Naive thymus-derived CD8-positive, alpha-beta T cell (primary cell): Measurements from ENCODE around the gene FAF2. TPM values are rescaled to one million over a fixed set of nuclear protein-coding genes. Genes with fewer than 3 reads are reported as not detected.

Experiments
- ATAC-seq, 2 donors: fragments of 150-1000 bp; cut with Tn5 transposase in 1 of 2; sonication (Bioruptor Pico), chemical (Tn5 transposase) in 1 of 2; 1 replicate in 1 of 2; 2 replicates in 1 of 2; pipeline ENCODE4 v1.10.0; 2021; ENCODE audit warnings: mild to moderate bottlenecking in 2 of 2, moderate library complexity in 2 of 2
- POLR2A ChIA-PET: fragments of 350-600 bp; sonication (Branson Sonifier 250); formaldehyde crosslinking; loops from one replicate; lab custom pipeline; 2021; ENCODE audit warnings: antibody characterized with exemption; lab: Charles Lee
- DNase-seq, 10 donors: peaks; one replicate each; pipeline versions ENCODE4 v3.0.0 to v3.0.0-alpha.2; 2020 to 2022
- H3K27ac Mint-ChIP-seq, 10 donors: one replicate each; pipeline ENCODE4 v1.8.0; 2020 to 2022; ENCODE audit warnings: mild to moderate bottlenecking in 10 of 10, mixed read lengths in 10 of 10, moderate library complexity in 4 of 10, inconsistent platforms in 1 of 10
- H3K27me3 Mint-ChIP-seq, 5 donors: one replicate each; pipeline ENCODE4 v1.8.0; 2021 to 2022; ENCODE audit warnings: mixed read lengths in 5 of 5
- H3K36me3 Mint-ChIP-seq, 3 donors: one replicate each; pipeline ENCODE4 v1.8.0; 2020 to 2022; ENCODE audit warnings: mixed read lengths in 3 of 3, mild to moderate bottlenecking in 2 of 3, inconsistent platforms in 1 of 3
- H3K4me1 Mint-ChIP-seq, 4 donors: one replicate each; pipeline ENCODE4 v1.8.0; 2021 to 2022; ENCODE audit warnings: mixed read lengths in 4 of 4
- H3K4me3 Mint-ChIP-seq, 10 donors: one replicate each; pipeline ENCODE4 v1.8.0; 2020 to 2022; ENCODE audit warnings: mild to moderate bottlenecking in 10 of 10, mixed read lengths in 10 of 10, moderate library complexity in 6 of 10, inconsistent platforms in 1 of 10
- H3K9me3 Mint-ChIP-seq, 9 donors: one replicate each; pipeline ENCODE4 v1.8.0; 2020 to 2022; ENCODE audit warnings: mixed read lengths in 9 of 9, mild to moderate bottlenecking in 3 of 9, inconsistent platforms in 1 of 9, moderate library complexity in 1 of 9
- polyA plus RNA-seq, 3 donors: library from polyadenylated mRNA; unstranded; fragments of 300-500 nt; fragmentation: Illumina TruSeq; gene quantifications; one replicate each; pipeline ENCODE4 v1.2.3, GENCODE V29; 2021
- total RNA-seq, 8 experiments: library from RNA in 2 of 8; stranded (reverse) in 2 of 8; gene quantifications; one replicate each; pipeline ENCODE4 v1.2.3 and lab custom pipeline; 2021 to 2026

The FAF2 gene
- total and polyA plus RNA-seq, 5 experiments from 2014 or later, result 9.5 to 37.8 (median 12.0) TPM

GRCh38 chr5:176535101-176535663 lies 87.0 kb downstream of the FAF2 start:
- ATAC-seq (no peak), DNase-seq (peak in 3 of 10 donors; percentile 38 to 55 (median 41))
- Mint-ChIP-seq H3K36me3 (peaks cover 7 to 26% (median 10%) of the 10 kb centered on the region in 3 donors), H3K27ac (peak overlapping the region; percentile 97 to 100 (median 100)), H3K27me3 (no peaks in the 10 kb centered on the region), H3K4me1 (peaks cover 37 to 71% (median 60%) of the 10 kb centered on the region in 4 donors), H3K4me3 (peak overlapping the region; percentile 94 to 100 (median 98)), H3K9me3 (no peaks in the 10 kb centered on the region)
- POLR2A ChIA-PET, result interaction anchor here (0.6 to 19.8 kb wide), 19 partner anchors 2 to 419 kb away, joined by 3 to 531 read pairs (median 6); partner anchors contain the start of genes CDHR2, CLTB, FAF2 and GPRIN1

GRCh38 chr5:176535664-176536131 lies 87.5 kb downstream of the FAF2 start:
- ATAC-seq (no peak), DNase-seq (no peak)
- POLR2A ChIA-PET, result interaction anchor here (0.6 to 19.8 kb wide), 19 partner anchors 2 to 913 kb away, joined by 3 to 531 read pairs (median 9); partner anchors contain the start of genes CDHR2, CLTB, FAF2 and GPRIN1
- Mint-ChIP-seq H3K4me3 (peak overlapping the region; percentile 94 to 100 (median 98)), H3K9me3 (no peaks in the 10 kb centered on the region), H3K27me3 (no peaks in the 10 kb centered on the region), H3K27ac (peak overlapping the region; percentile 97 to 100 (median 100)), H3K4me1 (peaks cover 41 to 75% (median 65%) of the 10 kb centered on the region in 4 donors), H3K36me3 (peaks cover 7 to 24% (median 10%) of the 10 kb centered on the region in 3 donors)

- no peaks in the 10 kb centered on the region for H3K9me3 Mint-ChIP-seq
- peak; percentile 70 to 92 (median 84) for DNase-seq
These were observed 88.1 kb downstream of the FAF2 start for GRCh38 chr5:176536132-176536901.

DNA sequence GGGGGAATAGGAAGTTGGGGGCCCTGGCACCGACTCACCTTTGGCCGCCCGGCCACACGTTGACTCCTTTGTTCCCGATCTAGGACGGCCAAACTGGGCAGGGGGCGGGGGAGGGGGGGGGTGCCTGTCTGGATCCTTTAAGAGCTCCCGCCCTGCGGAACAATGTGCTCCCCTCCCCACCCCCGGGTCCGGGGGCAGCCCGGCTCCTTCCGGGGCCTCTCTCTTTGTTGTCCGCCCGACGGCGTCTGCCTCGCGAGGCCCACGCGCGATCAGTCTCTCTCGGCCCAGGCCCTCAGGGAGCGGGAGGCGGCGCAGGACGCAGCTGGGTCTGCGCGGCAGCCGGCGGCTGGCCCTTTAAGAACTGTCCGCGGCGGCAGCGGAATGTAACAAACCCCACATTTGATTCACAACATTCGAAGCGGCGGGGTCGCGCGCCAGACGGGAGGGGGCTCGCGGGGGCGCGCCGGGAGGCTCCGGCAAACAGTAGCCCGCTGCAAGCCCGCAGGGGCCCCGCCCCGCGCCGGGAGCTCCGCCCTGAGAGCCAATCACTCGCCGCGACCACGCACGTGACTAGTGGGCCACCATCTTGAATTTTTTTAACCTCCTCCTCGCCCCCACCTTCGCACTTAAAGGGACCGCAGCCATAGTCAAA lies 88.8 kb downstream of the FAF2 start, which contains the start of gene RNF44:
RNF44 (minus strand) TSS at position 501 of the 652 bp plus-strand sequence. CDS start 4,930 bp downstream, outside the sequence.
- DNase-seq, result peak in 9 of 10 donors; percentile 97 to 100 (median 99)
- Mint-ChIP-seq H3K27me3 (no peaks in the 10 kb centered on the region), H3K9me3 (no peaks in the 10 kb centered on the region), H3K4me3 (peak within 1 kb of the TSS; percentile 94 to 100 (median 98)), H3K36me3 (peaks cover 7 to 14% (median 8%) of the 10 kb centered on the region in 3 donors), H3K27ac (peak within 1 kb of the TSS; percentile 97 to 100 (median 100)), H3K4me1 (peaks cover 49 to 76% (median 68%) of the 10 kb centered on the region in 4 donors)
- POLR2A ChIA-PET, result interaction anchor here (0.6 to 18.0 kb wide), 25 partner anchors 10 to 1057 kb away, joined by 3 to 531 read pairs (median 6); partner anchors contain the start of genes CDHR2, CLTB, EIF4E1B and FAF2
- peak; percentile 57 to 69 for ATAC-seq

More at GRCh38 chr5:176536132-176536901, 88.1 kb downstream of the FAF2 start:
- Mint-ChIP-seq H3K4me3 (peak overlapping the region; percentile 94 to 100 (median 98)), H3K4me1 (peaks cover 43 to 75% (median 67%) of the 10 kb centered on the region in 4 donors), H3K27me3 (no peaks in the 10 kb centered on the region), H3K27ac (peak overlapping the region; percentile 97 to 100 (median 100)), H3K36me3 (peaks cover 7 to 18% (median 8%) of the 10 kb centered on the region in 3 donors)
- ATAC-seq, result peak; percentile 16 to 31
- POLR2A ChIA-PET, result interaction anchor here (0.6 to 19.8 kb wide), 26 partner anchors 1 to 912 kb away, joined by 3 to 531 read pairs (median 5); partner anchors contain the start of genes CDHR2, CLTB, FAF2 and GPRIN1

DNA sequence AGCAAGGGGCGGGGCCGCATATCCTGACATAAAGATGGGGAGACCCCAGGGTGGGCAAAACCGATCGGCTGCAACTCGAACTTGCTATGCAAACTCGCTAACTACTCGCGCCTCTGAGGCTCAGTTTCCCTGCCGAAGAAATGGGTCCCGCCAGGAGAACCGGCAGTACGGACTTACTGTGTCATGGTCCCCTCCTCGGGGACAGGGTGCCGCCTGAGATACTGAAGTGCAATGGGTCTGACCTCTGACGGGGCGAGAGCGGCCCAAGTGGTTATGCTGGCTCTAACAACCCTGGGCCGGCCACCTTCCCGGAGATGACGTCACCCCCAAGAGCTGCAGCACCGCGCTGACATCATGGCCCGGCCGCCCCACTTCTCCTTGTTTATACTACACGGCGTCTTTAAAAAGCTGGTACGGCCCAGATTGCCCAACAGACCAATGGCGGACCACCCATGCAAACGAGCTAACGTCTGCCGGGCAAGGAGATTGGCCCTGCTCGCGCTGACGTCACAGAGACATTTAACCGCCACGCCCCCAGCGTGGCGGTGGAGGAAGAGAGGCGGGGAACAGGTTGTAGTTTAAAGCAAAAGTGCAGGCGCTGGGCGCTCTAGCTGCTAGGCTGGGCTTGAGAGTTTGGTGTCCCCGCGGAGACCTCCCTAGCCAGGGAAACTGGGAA lies 89.5 kb downstream of the FAF2 start:
- H3K4me1 Mint-ChIP-seq, result peaks cover 54 to 79% (median 72%) of the 10 kb centered on the region in 4 donors
- ATAC-seq (peak; percentile 70 to 77), DNase-seq (peak; percentile 88 to 100 (median 98))
- H3K9me3 Mint-ChIP-seq, result no peaks in the 10 kb centered on the region
- POLR2A ChIA-PET, result interaction anchor here (0.5 to 18.0 kb wide), 24 partner anchors 11 to 1058 kb away, joined by 3 to 531 read pairs (median 6); partner anchors contain the start of genes CDHR2, CLTB, EIF4E1B and FAF2
- H3K4me3 Mint-ChIP-seq, result peak overlapping the region; percentile 94 to 100 (median 98)
- peak overlapping the region; percentile 97 to 100 (median 100) for H3K27ac Mint-ChIP-seq
- H3K27me3 Mint-ChIP-seq, result no peaks in the 10 kb centered on the region
- peaks cover 7 to 14% (median 8%) of the 10 kb centered on the region in 3 donors for H3K36me3 Mint-ChIP-seq

DNA sequence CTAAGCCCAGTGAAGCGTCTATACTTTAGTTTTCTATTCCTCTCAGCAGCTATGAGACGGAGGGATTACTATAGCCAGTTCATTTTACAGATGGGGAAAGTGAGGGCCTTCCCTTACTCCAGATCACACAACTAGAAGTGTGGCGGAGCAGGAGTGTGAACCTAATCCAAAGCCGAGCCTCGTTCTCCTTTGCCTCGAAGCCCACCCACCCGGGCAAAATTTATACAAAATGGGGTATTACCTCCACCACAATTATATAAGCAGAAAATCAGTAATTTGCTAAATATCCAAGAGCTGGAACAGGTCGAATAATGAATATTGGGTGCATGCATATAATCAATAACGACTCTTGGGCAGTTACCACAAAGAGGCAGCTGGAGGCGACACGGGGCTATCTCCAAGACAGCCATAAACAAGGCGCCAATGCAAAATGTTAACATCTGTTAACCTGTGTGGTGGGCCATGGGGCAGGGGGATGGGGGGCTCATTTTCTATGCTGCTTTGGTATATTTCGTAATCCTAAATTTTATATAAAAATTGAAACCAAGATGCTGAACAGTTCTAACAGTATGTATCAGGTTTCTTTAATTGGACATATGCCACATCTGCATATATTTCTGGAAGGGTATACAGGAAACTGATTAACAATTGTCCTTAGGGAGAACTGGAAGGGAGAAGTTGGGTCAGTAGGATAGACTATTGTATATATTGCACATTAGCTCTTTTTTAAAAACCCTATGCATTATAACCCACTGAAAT lies 90.2 kb downstream of the FAF2 start:
- ATAC-seq, result no peak
- no peak for DNase-seq
- no peaks in the 10 kb centered on the region for H3K9me3 Mint-ChIP-seq
- H3K4me3 Mint-ChIP-seq, result peak overlapping the region; percentile 94 to 100 (median 98)
- H3K36me3 Mint-ChIP-seq, result peaks cover 7 to 11% (median 8%) of the 10 kb centered on the region in 3 donors
- POLR2A ChIA-PET, result interaction anchor here (0.5 to 18.0 kb wide), 17 partner anchors 12 to 833 kb away, joined by 3 to 531 read pairs (median 6); partner anchors contain the start of genes CDHR2, CLTB, EIF4E1B and FAF2
- peak overlapping the region; percentile 97 to 100 (median 100) for H3K27ac Mint-ChIP-seq
- peaks cover 51 to 72% (median 66%) of the 10 kb centered on the region in 4 donors for H3K4me1 Mint-ChIP-seq
- no peaks in the 10 kb centered on the region for H3K27me3 Mint-ChIP-seq

- POLR2A ChIA-PET, result interaction anchor here (1.0 to 18.0 kb wide), 6 partner anchors 12 to 151 kb away, joined by 3 to 531 read pairs (median 74); partner anchors contain the start of genes CDHR2, CLTB, FAF2 and HIGD2A
- DNase-seq, result no peak
- peaks cover 6 to 8% (median 7%) of the 10 kb centered on the region in 3 donors for H3K36me3 Mint-ChIP-seq
- peak overlapping the region; percentile 97 to 100 (median 100) for H3K27ac Mint-ChIP-seq
- no peak for ATAC-seq
- H3K9me3 Mint-ChIP-seq, result no peaks in the 10 kb centered on the region
- peak overlapping the region in 6 of 10 donors; percentile 31 to 91 (median 51) for H3K4me3 Mint-ChIP-seq
- peaks cover 46 to 69% (median 60%) of the 10 kb centered on the region in 4 donors for H3K4me1 Mint-ChIP-seq
- H3K27me3 Mint-ChIP-seq, result no peaks in the 10 kb centered on the region
These were observed 90.8 kb downstream of the FAF2 start for GRCh38 chr5:176538989-176539384.

GRCh38 chr5:176540476-176540899 lies 92.3 kb downstream of the FAF2 start:
- no peaks in the 10 kb centered on the region for H3K9me3 Mint-ChIP-seq
- DNase-seq, result no peak
- peaks cover 0 to 7% (median 3%) of the 10 kb centered on the region in 3 donors for H3K36me3 Mint-ChIP-seq
- H3K4me1 Mint-ChIP-seq, result peaks cover 43 to 68% (median 60%) of the 10 kb centered on the region in 4 donors
- H3K27me3 Mint-ChIP-seq, result no peaks in the 10 kb centered on the region
- H3K27ac Mint-ChIP-seq, result peak overlapping the region; percentile 95 to 100 (median 98)
- peak overlapping the region; percentile 86 to 94 (median 91) for H3K4me3 Mint-ChIP-seq
- POLR2A ChIA-PET, result interaction anchor here (6.1 to 18.0 kb wide), 4 partner anchors 12 to 125 kb away, joined by 60 to 531 read pairs (median 217); partner anchors contain the start of genes CDHR2, CLTB and FAF2
- ATAC-seq, result no peak

DNA sequence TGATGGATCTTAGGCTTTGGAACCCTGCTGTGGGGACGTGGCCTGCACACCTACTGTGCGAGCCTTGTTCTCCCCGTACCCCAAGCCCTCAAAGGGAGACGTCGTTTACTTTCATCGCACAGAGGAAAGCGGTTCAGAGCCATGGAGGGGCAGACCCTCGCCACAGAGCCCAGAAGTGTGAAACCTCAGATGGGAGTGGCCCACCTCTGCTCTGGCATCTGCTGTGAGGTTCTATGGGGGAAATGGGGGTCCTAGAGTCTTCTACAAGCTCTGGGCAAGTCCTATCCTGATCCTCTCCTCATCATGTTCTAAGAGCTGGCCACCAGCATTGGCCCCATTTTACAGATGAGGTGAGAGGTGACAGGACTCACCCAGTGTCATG lies 92.8 kb downstream of the FAF2 start:
- DNase-seq, result peak in 5 of 10 donors; percentile 41 to 77 (median 57)
- Mint-ChIP-seq H3K9me3 (no peaks in the 10 kb centered on the region), H3K4me3 (peak overlapping the region; percentile 86 to 94 (median 91)), H3K36me3 (peaks cover 0 to 2% (median 0%) of the 10 kb centered on the region in 3 donors), H3K27ac (peak overlapping the region; percentile 95 to 100 (median 98)), H3K4me1 (peaks cover 44 to 71% (median 65%) of the 10 kb centered on the region in 4 donors), H3K27me3 (no peaks in the 10 kb centered on the region)
- ATAC-seq, result no peak
- POLR2A ChIA-PET, result interaction anchor here (3.4 to 18.0 kb wide), 5 partner anchors 12 to 152 kb away, joined by 21 to 531 read pairs (median 30); partner anchors contain the start of genes CDHR2, CLTB, FAF2 and HIGD2A
